Keratinocyte (primary cell): ENCODE data around the gene VPS33B. TPM values are rescaled to one million over a fixed set of nuclear protein-coding genes. Genes with fewer than 3 reads are reported as not detected.

ENCODE experiments used
- DNase-seq: peaks from one replicate; pipeline ENCODE4 v3.0.0-alpha.2; 2011; ENCODE audit warnings: low read depth, missing footprints, low spot score
- FAIRE-seq: peaks from 2 replicates; lab custom pipeline; 2011; peaks lifted over from hg19 to GRCh38; lab: Jason Lieb, UNC
- H2AFZ ChIP-seq: 2 replicates; pipeline ENCODE4 v1.6.0; 2012; ENCODE audit warnings: low read length, control low read depth, inconsistent platforms; ENCODE audit not compliant: control insufficient read depth
- H3K27ac ChIP-seq: 2 replicates; pipeline ENCODE4 v1.5.1; 2011; ENCODE audit warnings: low read length; ENCODE audit not compliant: control insufficient read depth, insufficient read depth
- H3K27me3 ChIP-seq: 3 replicates; pipeline ENCODE4 v1.6.0; 2011; ENCODE audit warnings: low read length; ENCODE audit not compliant: control insufficient read depth, insufficient read depth; ENCODE audit errors: extremely low read depth
- H3K36me3 ChIP-seq, 2 experiments: 2 replicates in 1 of 2; 3 replicates in 1 of 2; pipeline ENCODE4 v1.5.1; 2011; ENCODE audit warnings: low read length in 2 of 2, mild to moderate bottlenecking in 1 of 2; ENCODE audit not compliant: control insufficient read depth in 2 of 2, insufficient read depth in 2 of 2; ENCODE audit errors: extremely low read depth in 1 of 2
- H3K4me1 ChIP-seq: 3 replicates; pipeline ENCODE4 v1.5.1; 2011; ENCODE audit warnings: low read length; ENCODE audit not compliant: control insufficient read depth, insufficient read depth; ENCODE audit errors: extremely low read depth
- H3K4me2 ChIP-seq: 3 replicates; pipeline ENCODE4 v1.6.0; 2011; ENCODE audit warnings: low read depth, low read length; ENCODE audit not compliant: control insufficient read depth, insufficient read depth; ENCODE audit errors: extremely low read depth
- H3K4me3 ChIP-seq, 3 experiments: fragments of 200-600 bp in 1 of 3; sonication (generic) in 1 of 3; 2 replicates in 2 of 3; 3 replicates in 1 of 3; pipeline ENCODE4 v1.5.1; 2011 to 2016; ENCODE audit warnings: low read length in 3 of 3, mild to moderate bottlenecking in 3 of 3, control low read depth in 2 of 3, inconsistent platforms in 1 of 3, low read depth in 1 of 3, mixed read lengths in 1 of 3, mixed run types in 1 of 3, moderate library complexity in 1 of 3; ENCODE audit not compliant: control insufficient read depth in 2 of 3, insufficient read depth in 2 of 3; ENCODE audit errors: extremely low read depth in 1 of 3
- H3K79me2 ChIP-seq: 2 replicates; pipeline ENCODE4 v1.6.0; 2012; ENCODE audit warnings: low read length; ENCODE audit not compliant: control insufficient read depth, insufficient read depth
- H3K9ac ChIP-seq: 3 replicates; pipeline ENCODE4 v1.6.0; 2011; ENCODE audit warnings: low read length; ENCODE audit not compliant: control insufficient read depth, insufficient read depth; ENCODE audit errors: extremely low read depth
- H3K9me1 ChIP-seq: 3 replicates; pipeline ENCODE4 v1.6.0; 2011; ENCODE audit warnings: low read length; ENCODE audit not compliant: control insufficient read depth, insufficient read depth; ENCODE audit errors: extremely low read depth
- H3K9me3 ChIP-seq: 2 replicates; pipeline ENCODE4 v1.5.1; 2012; ENCODE audit warnings: low read depth, low read length; ENCODE audit not compliant: control insufficient read depth
- H4K20me1 ChIP-seq: 3 replicates; pipeline ENCODE4 v1.6.0; 2011; ENCODE audit warnings: low read length; ENCODE audit not compliant: control insufficient read depth, insufficient read depth; ENCODE audit errors: extremely low read depth
- EZH2 ChIP-seq: IDR thresholded peaks from one replicate; pipeline ENCODE4 v1.6.1; 2012; ENCODE audit warnings: inconsistent platforms, mild to moderate bottlenecking, low read length, moderate library complexity
- dilution Hi-C: fragments of 300-500 bp; cut with MboI; formaldehyde crosslinking; loops from one replicate; pipeline ENCODE4 v1.7.0; 2020; ENCODE audit warnings: low sequenced_read_pairs; ENCODE audit not compliant: extremely low pct_ligation_motif_present
- polyA plus RNA-seq, 5 experiments: library from polyadenylated mRNA; depleted of rRNA in 3 of 5; stranded (reverse) in 3 of 5; stranded (forward) in 1 of 5; unstranded in 1 of 5; fragments of >200 nt; gene quantifications; 1 replicate in 1 of 5; 2 replicates in 3 of 5; 3 replicates in 1 of 5; pipeline versions ENCODE4 v1.2.1 to v1.2.3, GENCODE V29; 2011 to 2012; ENCODE audit warnings: missing spikeins in 2 of 5, low read depth in 1 of 5, low replicate concordance in 1 of 5
- TF ChIP-seq, protein P1 (sequence below), 3 experiments: IDR thresholded peaks in 1 of 3; conservative IDR thresholded peaks in 1 of 3; optimal IDR thresholded peaks in 1 of 3; 2 replicates in 2 of 3; 3 replicates in 1 of 3; pipeline versions ENCODE3 to v1.5.1; 2011; ENCODE audit warnings: low read length in 3 of 3, mild to moderate bottlenecking in 3 of 3, moderate library complexity in 2 of 3, control low read depth in 1 of 3, inconsistent platforms in 1 of 3; ENCODE audit not compliant: insufficient read depth in 2 of 3; ENCODE audit errors: extremely low read depth in 1 of 3

Gene VPS33B
- polyA plus RNA-seq, 1 donor (not counting 4 experiments of a cell fraction or from before 2014, with no cell fraction given), result 20.2 TPM

DNA sequence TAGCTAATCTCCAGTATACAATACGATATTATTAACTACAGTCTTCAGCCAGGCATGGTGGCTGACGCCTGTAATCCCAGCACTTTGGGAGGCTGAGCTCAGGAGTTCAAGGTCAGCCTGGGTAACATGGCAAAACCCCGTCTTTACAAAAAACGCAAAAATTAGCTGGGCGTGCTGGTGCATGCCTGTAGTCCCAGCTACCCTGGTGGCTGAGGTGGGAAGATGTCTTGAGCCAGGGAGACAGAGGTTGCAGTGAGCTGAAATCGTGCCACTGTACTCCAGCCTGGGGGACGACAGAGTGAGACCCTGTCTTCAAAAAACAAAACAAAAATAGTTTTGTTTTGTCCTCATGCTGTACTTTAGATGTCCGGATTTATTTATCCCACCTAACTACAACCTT is 48.5 kb upstream of the VPS33B start:
- H3K36me3 ChIP-seq, result no peaks in the 10 kb centered on the region
- no peaks in the 10 kb centered on the region for H3K79me2 ChIP-seq
- FAIRE-seq, result no peak
- no peaks in the 10 kb centered on the region for H3K9me3 ChIP-seq
- no peak overlapping the region for H2AFZ ChIP-seq
- H3K4me1 ChIP-seq, result peaks cover 3% of the 10 kb centered on the region
- no peak overlapping the region for H3K27ac ChIP-seq
- no peak overlapping the region for H3K4me2 ChIP-seq
- no peak overlapping the region for H3K9ac ChIP-seq
- no peaks in the 10 kb centered on the region for H4K20me1 ChIP-seq
- no peak for TF ChIP-seq EZH2
- TF ChIP-seq, protein P1, sequence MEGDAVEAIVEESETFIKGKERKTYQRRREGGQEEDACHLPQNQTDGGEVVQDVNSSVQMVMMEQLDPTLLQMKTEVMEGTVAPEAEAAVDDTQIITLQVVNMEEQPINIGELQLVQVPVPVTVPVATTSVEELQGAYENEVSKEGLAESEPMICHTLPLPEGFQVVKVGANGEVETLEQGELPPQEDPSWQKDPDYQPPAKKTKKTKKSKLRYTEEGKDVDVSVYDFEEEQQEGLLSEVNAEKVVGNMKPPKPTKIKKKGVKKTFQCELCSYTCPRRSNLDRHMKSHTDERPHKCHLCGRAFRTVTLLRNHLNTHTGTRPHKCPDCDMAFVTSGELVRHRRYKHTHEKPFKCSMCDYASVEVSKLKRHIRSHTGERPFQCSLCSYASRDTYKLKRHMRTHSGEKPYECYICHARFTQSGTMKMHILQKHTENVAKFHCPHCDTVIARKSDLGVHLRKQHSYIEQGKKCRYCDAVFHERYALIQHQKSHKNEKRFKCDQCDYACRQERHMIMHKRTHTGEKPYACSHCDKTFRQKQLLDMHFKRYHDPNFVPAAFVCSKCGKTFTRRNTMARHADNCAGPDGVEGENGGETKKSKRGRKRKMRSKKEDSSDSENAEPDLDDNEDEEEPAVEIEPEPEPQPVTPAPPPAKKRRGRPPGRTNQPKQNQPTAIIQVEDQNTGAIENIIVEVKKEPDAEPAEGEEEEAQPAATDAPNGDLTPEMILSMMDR (optimal IDR thresholded peaks at IDR 0.05 in 1 of 3, IDR thresholded peaks at IDR 0.05 in 1 of 3, conservative IDR thresholded peaks at IDR 0.05 in 1 of 3; ENCODE audit: extremely low read depth in 1 of 3, insufficient read depth in 2 of 3, low read length in 3 of 3), result no peak
- no peak for DNase-seq
- H3K9me1 ChIP-seq, result no peaks in the 10 kb centered on the region
- no peaks in the 10 kb centered on the region for H3K27me3 ChIP-seq
- H3K4me3 ChIP-seq, result no peak overlapping the region
- dilution Hi-C loops, result loop anchor here (25.0 kb wide), 1 partner anchor 191 kb away; no protein-coding TSS in a partner anchor

DNA sequence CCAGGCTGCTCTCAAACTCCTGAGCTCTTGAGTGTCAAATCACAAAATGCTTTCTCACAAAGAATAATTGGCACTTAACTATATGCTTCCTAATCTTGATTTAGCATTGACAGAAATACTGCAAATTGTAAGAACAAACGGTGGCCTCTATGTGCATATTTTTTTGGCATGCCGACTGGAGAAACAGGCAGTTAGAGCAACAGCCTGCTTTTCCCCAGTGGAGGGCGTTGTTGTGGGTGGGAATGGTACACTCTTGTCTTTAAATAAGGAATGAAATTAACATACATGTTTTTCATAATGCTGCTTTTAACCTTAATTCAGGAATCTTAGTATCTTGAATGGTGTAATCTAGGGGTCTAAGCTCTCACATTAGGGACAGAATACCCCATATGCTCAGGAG is 46.6 kb upstream of the VPS33B start:
- Histone ChIP-seq H3K27ac (no peak overlapping the region), H3K4me3 (no peak overlapping the region), H4K20me1 (no peaks in the 10 kb centered on the region), H3K9ac (no peak overlapping the region), H3K36me3 (no peaks in the 10 kb centered on the region), H3K9me1 (no peaks in the 10 kb centered on the region), H3K79me2 (no peaks in the 10 kb centered on the region), H3K9me3 (no peaks in the 10 kb centered on the region), H2AFZ (no peak overlapping the region), H3K4me2 (no peak overlapping the region), H3K27me3 (no peaks in the 10 kb centered on the region), H3K4me1 (peaks cover 3% of the 10 kb centered on the region)
- FAIRE-seq (no peak), DNase-seq (no peak)
- dilution Hi-C loops, result loop anchor here (25.0 kb wide), 1 partner anchor 193 kb away; no protein-coding TSS in a partner anchor
- TF ChIP-seq, protein P1 (optimal IDR thresholded peaks at IDR 0.05 in 1 of 3, IDR thresholded peaks at IDR 0.05 in 1 of 3, conservative IDR thresholded peaks at IDR 0.05 in 1 of 3; ENCODE audit: extremely low read depth in 1 of 3, insufficient read depth in 2 of 3, low read length in 3 of 3), result peak in 1 of 3 experiments; percentile 10
- no peak for TF ChIP-seq EZH2
